GM21737 (cell line): ENCODE results near the gene CNTNAP2.
"Not testable (repeated sequence)": the region's sequence is repeated elsewhere in the genome, so short reads cannot be mapped to it uniquely, and the experiment has no call there.

Source experiments
- ATAC-seq: cut with Tn5 transposase; IDR thresholded peaks from one replicate; pipeline ENCODE4 v1.9.1; 2021; ENCODE audit warnings: mild to moderate bottlenecking, moderate library complexity; ENCODE audit not compliant: unreplicated experiment

CNTNAP2 gene

DNA sequence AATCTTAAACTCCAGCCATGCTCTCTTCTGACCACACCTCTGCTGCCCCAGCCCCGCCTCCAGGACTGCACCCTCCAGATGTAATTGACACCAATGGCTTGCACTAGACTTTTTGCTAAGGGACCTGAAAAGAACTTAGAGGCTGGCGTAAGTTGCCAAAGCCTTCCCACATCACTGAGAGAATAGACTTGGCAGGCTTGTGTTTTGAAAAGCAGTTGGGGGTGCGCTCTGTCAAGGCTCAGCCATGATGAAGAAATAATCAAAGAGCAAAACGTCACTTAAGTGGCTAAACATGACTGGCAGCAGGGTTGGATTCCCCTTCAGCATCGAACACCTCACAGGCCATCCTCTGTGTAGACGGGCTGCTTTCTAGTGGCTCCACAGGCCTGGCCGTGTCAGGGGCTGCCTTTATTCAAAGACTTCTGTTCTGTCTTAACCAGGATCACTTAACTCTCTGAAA lies 2278.8 kb downstream of the CNTNAP2 start:
- no peak for ATAC-seq

- ATAC-seq: no peak
These were observed 2279.6 kb downstream of the CNTNAP2 start for GRCh38 chr7:148395990-148396716.

DNA sequence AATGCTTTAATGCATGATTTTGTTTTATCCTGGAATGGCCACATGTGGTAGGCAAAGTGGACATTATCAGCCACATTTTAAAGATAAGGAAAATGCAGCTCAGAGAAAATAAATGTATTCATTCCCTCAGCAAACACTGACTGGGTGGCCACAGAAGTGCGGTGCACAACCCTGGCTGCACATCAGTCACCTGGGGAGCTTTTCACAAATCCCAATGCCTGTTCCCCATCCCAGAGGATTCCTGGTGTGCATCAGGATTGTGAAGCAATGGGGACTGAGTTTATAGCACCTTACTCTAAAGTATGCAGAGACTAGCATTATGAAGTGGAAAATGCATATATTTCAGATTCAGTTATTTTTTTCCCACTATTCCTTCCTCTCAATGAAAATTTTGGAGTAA lies 2280.5 kb downstream of the CNTNAP2 start:
- no peak for ATAC-seq

DNA sequence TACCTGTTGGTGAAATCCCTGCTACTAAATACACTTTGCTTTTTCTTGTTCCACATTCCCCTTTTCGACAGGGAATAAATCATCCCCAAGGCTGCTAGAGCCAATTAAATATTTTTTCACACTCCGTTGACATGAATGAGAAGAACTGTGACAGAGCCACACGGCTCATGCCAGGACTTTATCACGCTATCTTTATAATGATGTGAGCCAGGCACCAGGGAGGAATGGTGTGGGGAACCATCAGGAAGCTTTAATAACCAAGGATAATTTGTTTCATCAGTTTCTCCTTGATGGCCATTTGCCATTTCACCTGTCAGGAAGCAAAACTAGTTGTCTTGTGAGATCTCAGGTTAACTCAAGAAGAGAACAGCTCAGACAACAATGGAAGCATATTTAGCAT lies 2280.9 kb downstream of the CNTNAP2 start:
- no peak for ATAC-seq

GRCh38 chr7:148397985-148398384 lies 2281.4 kb downstream of the CNTNAP2 start:
- ATAC-seq: no peak

- peak; percentile 80 for ATAC-seq
These were observed 2282.3 kb downstream of the CNTNAP2 start for GRCh38 chr7:148398844-148399365.

DNA sequence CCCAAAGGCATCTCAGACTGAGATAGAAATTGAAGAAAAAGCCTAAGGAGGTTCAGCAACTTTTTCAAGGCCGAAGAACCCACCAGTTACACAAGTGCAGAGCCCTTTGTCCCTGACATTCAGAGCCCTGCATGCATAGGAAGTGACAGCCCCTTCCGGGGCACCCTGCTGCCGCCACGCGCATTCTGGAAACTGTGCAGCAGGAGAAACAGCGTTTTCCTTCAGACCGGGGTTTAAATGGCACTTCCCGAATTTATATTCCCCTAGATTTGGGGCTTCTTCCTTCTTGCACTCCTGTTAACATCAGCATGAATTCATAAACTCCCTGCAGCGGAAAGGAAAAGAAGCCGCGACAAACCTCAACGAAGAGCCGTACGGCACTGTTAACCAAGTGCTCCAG lies 2283.5 kb downstream of the CNTNAP2 start:
- ATAC-seq: no peak

GRCh38 chr7:148402159-148402558 lies 2285.6 kb downstream of the CNTNAP2 start:
- ATAC-seq: no peak

GRCh38 chr7:148403466-148403993 lies 2286.9 kb downstream of the CNTNAP2 start:
- ATAC-seq: no peak

GRCh38 chr7:148408307-148408706 lies 2291.7 kb downstream of the CNTNAP2 start:
- no peak for ATAC-seq

DNA sequence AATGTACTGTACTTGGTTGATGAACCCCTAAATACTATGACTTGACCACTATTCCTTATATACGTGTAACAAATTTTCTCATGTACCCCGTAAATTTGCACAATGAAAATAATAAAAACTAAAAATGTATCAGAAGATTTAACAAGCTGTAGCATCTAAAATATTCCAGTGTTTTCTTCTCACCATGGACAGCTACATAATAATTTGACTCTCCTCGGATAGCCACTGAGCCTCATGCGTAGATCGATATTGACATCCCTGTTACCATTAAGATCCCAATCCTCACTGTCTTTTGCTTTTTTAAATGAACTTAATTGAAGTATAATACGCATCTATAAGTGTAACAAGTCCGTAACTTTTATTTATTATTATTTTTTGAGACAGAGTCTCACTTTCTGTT lies 2294.3 kb downstream of the CNTNAP2 start:
- ATAC-seq: no peak

- ATAC-seq: no peak
These were observed 2296.1 kb downstream of the CNTNAP2 start for GRCh38 chr7:148412691-148413090.

DNA sequence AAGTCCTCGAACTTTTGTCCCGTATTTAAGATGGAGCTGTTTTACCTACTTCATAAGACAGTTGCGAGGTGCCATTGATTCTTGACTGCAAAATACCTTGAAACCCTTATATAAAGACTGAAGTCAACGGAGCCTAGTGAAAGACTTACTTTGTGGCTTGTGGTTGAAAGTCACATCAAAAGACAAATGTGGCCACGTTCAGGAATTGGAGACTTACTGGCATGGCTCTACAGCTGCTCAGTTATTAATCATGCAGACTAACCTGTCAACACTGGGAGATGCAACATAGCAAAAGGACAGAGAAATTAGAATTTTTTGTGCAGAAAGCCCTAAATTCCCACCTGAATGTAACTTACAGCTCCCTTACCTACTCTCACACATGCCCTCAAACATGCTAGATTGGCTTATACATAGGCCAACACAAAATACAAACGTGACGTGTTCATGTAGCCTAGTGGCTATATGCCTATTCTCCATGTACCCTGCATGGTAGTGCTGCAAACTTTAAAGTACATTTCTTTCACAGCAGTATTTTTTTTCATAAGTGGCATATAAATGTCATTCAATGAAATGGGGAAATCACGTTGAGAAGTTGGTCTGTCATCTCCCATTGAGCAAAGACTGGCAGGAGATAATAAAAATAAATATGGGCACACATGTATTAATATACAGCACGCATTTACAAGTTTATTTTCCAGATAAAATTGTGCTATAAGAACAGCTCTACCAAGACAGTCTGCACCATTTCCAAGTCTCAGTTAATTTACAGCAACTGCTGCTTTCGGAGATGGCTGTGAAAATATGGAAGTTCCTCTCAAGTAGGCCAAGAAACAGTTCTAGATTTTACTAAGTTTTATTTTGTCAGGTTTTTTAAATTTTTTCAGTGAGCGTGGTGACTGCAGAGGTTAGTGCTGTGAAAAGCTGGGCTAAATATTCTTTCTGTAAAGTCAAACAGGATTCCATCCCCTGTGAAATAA lies 2303.5 kb downstream of the CNTNAP2 start:
- peak; percentile 76 for ATAC-seq

DNA sequence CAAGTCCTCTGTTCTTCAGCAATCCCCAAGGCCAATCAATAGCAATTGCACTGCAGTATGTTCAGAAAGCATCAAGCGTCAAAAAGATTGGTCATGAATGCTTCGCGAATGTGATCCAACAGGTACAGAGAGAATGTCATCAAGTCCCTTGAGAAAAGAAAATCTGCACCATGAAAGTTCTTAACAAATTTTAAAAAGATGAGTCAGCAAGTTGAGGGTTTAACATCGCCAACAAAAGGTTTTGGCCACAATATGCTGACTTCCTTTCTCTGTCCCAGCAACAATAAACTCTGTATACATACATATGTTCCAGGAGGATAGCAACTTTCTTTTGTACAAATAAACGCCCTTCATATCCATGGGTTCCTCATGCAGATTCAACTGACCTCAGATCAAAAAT lies 2305.4 kb downstream of the CNTNAP2 start:
- no peak for ATAC-seq

- ATAC-seq: not testable (repeated sequence)
These were observed 2309.8 kb downstream of the CNTNAP2 start for GRCh38 chr7:148426393-148426792.

GRCh38 chr7:148430690-148431089 lies 2314.1 kb downstream of the CNTNAP2 start:
- ATAC-seq: not testable (repeated sequence)

GRCh38 chr7:148433521-148434180 lies 2317.1 kb downstream of the CNTNAP2 start:
- ATAC-seq: no peak

- no peak for ATAC-seq
These were observed 2317.7 kb downstream of the CNTNAP2 start for GRCh38 chr7:148434181-148434757.

DNA sequence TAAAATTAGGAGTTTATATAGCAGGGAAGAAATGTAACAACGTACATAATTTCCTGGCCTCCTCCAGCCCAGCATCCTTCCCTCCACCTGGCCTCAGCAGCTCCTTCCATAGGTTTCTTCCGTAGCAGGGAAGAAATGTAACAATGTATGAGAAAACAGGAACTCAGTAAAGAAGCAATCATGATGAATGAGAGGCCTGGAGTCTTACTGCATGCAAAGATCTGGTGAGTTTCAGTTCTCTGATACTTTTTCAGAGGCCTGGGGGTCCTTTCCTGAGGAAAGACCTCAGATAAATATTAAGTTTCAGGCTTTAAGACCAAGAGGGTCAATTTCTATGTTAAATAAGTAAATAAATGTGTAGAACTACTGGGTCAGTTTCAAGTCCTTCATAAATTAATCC lies 2318.3 kb downstream of the CNTNAP2 start:
- ATAC-seq: no peak

DNA sequence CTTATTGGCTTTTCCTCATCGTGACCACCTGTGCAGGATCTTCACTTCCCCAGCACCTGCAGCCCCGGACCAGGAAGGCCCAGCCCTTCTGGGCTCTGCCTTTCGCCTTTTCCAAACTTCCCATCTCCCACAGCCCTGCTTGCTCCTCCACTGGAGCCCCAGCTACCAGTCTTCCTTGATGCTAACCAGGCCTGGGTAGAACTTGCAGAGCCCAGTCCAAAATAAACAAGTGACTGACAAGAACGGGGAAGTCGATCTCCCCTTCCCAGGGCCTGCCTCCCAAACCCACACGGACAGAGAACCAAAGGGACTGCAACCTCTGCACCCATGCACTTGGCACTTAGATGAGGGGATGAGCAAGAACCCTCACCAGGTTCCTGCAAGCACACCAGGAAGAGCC lies 2319.1 kb downstream of the CNTNAP2 start:
- ATAC-seq: no peak
